Measurements from ENCODE around the gene ACSF2. TPM values are rescaled to one million over a fixed set of nuclear protein-coding genes. Genes with fewer than 3 reads are reported as not detected.

ACSF2 gene
- total and polyA plus RNA-seq, 2 of the 13 experiments (the other 11 are each of a cell fraction or from before 2014, with no cell fraction given), result 87.3 to 109 TPM

DNA sequence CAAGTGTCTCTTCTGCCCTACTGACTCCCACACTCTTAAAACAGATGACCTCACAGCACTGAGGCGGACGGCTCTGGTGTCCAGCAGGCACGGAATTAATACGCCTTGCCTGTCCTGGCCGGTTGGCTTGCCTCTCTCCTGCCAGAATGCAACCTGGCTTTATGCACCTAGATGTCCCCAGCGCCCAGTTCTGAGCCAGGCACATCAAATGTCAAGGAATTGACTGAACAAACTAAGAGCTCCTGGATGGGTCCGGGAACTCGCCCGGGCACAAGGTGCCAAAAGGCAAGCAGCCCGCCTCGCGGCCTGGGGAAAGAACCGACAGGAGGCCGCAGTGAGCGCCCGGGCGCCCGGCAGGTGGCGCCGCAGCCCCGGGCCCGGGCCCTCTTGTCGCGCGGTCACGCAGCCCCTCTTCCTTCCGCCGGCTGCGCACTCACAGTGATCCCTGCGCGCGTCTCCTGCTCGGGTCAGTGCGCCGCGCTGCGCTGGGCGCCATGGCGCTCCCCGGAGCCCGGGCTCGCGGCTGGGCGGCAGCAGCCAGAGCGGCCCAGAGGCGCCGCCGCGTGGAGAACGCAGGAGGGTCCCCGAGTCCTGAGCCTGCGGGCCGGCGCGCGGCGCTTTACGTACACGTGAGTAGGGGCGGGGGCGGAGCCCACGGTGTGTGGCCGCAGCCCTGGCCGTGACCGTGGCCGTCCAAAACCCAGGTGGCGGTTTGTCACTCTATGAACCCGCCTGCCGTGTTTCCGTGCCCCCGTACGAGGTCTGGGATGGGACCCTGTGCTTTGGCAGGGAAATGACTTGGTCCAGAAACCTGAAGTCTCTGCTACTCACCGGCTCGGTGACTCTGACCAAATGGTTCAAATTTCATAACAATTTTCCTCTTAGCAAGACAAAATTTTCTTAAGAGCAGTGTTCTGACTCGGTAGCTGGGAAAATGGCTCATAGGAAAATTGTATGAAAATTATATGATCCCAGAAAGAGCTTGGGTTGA lies 52.7 kb downstream of the ACSF2 start, which contains the start of gene RSAD1 (continued):
- no peak; the same call in 1 of the 2 replicates for TF ChIP-seq ZNF446 (CRISPR knock-in tag; IDR thresholded peaks at IDR 0.05)
- TF ChIP-seq, protein P1, sequence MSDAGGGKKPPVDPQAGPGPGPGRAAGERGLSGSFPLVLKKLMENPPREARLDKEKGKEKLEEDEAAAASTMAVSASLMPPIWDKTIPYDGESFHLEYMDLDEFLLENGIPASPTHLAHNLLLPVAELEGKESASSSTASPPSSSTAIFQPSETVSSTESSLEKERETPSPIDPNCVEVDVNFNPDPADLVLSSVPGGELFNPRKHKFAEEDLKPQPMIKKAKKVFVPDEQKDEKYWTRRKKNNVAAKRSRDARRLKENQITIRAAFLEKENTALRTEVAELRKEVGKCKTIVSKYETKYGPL (CRISPR knock-in tag; IDR thresholded peaks at IDR 0.05), result peak; percentile 76; the same call in 1 of the 2 replicates
- TF ChIP-seq PHF20 (CRISPR knock-in tag; IDR thresholded peaks at IDR 0.05), result peak; percentile 86
- peak; percentile 95; the same call in 2 of the 3 replicates for TF ChIP-seq MXI1 (IDR thresholded peaks at IDR 0.05; ENCODE audit: borderline replicate concordance, low read depth, low read length)
- peak; percentile 84; the same call in 1 of the 2 replicates for TF ChIP-seq ZNF441 (CRISPR knock-in tag; IDR thresholded peaks at IDR 0.05; ENCODE audit: borderline replicate concordance)
- TF ChIP-seq MAFG (CRISPR knock-in tag; IDR thresholded peaks at IDR 0.05), result no peak
- 0 out of 2 replicates have a peak, but pooled peaks have one; percentile 56 for TF ChIP-seq ZNF644 (CRISPR knock-in tag; IDR thresholded peaks at IDR 0.05; ENCODE audit: low read depth)
- TF ChIP-seq ESRRA (CRISPR knock-in tag; IDR thresholded peaks at IDR 0.05; ENCODE audit: low read depth), result peak; percentile 79
- TF ChIP-seq HNRNPLL (IDR thresholded peaks at IDR 0.05; ENCODE audit: low read depth, low read length, poor library complexity, severe bottlenecking), result peak; percentile 99
- no peak for TF ChIP-seq PCBP1 (IDR thresholded peaks at IDR 0.05; ENCODE audit: borderline replicate concordance, low read depth, low read length)
- peak; percentile 86 for TF ChIP-seq MTA1 (CRISPR knock-in tag; IDR thresholded peaks at IDR 0.05; ENCODE audit: borderline replicate concordance)
- peak; percentile 44 for TF ChIP-seq SRSF1 (optimal IDR thresholded peaks at IDR 0.05; ENCODE audit: low read depth, low read length)
- TF ChIP-seq HNF4A (CRISPR knock-in tag; IDR thresholded peaks at IDR 0.05), result peak; percentile 31; the same call in 1 of the 2 replicates
- 0 out of 2 replicates have a peak, but pooled peaks have one; percentile 58 for TF ChIP-seq ARID2 (CRISPR knock-in tag; IDR thresholded peaks at IDR 0.05; ENCODE audit: borderline replicate concordance)
- TF ChIP-seq BHLHE40 (IDR thresholded peaks at IDR 0.05; ENCODE audit: low read length), result peak; percentile 96
- peak; percentile 67; the same call in 1 of the 2 replicates for TF ChIP-seq NCOR1 (IDR thresholded peaks at IDR 0.05; ENCODE audit: borderline replicate concordance, low read length)
- no peak for TF ChIP-seq ZBTB1 (CRISPR knock-in tag; IDR thresholded peaks at IDR 0.05; ENCODE audit: borderline replicate concordance)
- peak; percentile 91 for TF ChIP-seq ZNF782 (CRISPR knock-in tag; IDR thresholded peaks at IDR 0.05; ENCODE audit: borderline replicate concordance)
- peak; percentile 39; the same call in 1 of the 2 replicates for TF ChIP-seq ZNF547 (CRISPR knock-in tag; IDR thresholded peaks at IDR 0.05)
- peak; percentile 81; the same call in 1 of the 2 replicates for TF ChIP-seq HNRNPUL1 (IDR thresholded peaks at IDR 0.05; ENCODE audit: low read depth, low read length)
- peak; percentile 32 for TF ChIP-seq HNRNPK (IDR thresholded peaks at IDR 0.05; ENCODE audit: low read depth, low read length, poor library complexity, severe bottlenecking)
- TF ChIP-seq, protein P2, sequence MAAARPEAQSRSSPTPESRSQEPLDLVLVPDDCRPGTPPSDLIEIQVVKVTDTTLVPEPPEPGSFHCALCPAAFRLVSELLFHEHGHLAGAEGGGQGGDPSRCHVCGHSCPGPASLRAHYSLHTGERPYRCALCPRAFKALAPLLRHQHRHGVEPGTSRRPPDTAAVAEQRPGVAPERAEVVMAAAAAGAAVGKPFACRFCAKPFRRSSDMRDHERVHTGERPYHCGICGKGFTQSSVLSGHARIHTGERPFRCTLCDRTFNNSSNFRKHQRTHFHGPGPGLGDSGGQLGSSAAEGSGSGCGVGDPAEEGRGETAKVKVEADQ (CRISPR knock-in tag; IDR thresholded peaks at IDR 0.05; ENCODE audit: borderline replicate concordance), result peak; percentile 89; the same call in 1 of the 2 replicates
- TF ChIP-seq THAP11 (CRISPR knock-in tag; IDR thresholded peaks at IDR 0.05), result peak; percentile 89
- TF ChIP-seq RFXANK (CRISPR knock-in tag; IDR thresholded peaks at IDR 0.05), result no peak
- TF ChIP-seq, protein P3, sequence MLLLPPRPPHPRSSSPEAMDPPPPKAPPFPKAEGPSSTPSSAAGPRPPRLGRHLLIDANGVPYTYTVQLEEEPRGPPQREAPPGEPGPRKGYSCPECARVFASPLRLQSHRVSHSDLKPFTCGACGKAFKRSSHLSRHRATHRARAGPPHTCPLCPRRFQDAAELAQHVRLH (CRISPR knock-in tag; IDR thresholded peaks at IDR 0.05; ENCODE audit: borderline replicate concordance, low read depth), result 0 out of 2 replicates have a peak, but pooled peaks have one; percentile 84
- peak; percentile 59; the same call in 1 of the 2 replicates for TF ChIP-seq FOXO1 (CRISPR knock-in tag; IDR thresholded peaks at IDR 0.05)
- no peak for TF ChIP-seq ZNF674 (CRISPR knock-in tag; IDR thresholded peaks at IDR 0.05; ENCODE audit: low read depth)
- TF ChIP-seq IKZF1 (IDR thresholded peaks at IDR 0.05), result no peak
- no peak for TF ChIP-seq ZNF143 (CRISPR knock-in tag; IDR thresholded peaks at IDR 0.05)
- peak; percentile 78 for TF ChIP-seq RXRA (CRISPR knock-in tag; IDR thresholded peaks at IDR 0.05)

Data from HepG2 (cell line).